GM10248 (cell line): Measurements from ENCODE around the gene MTHFR.
"Not testable (repeated sequence)": the region's sequence is repeated elsewhere in the genome, so short reads cannot be mapped to it uniquely, and the experiment has no call there.

ENCODE experiments used
- CTCF ChIA-PET: fragments of 300-600 bp; sonication (Branson Sonifier 250); formaldehyde crosslinking; extraction: SDS; loops from one replicate; lab custom pipeline; 2021; ENCODE audit warnings: antibody characterized with exemption; lab: Yijun Ruan, JAX
- POLR2A ChIA-PET: fragments of 350-650 bp; sonication (Branson Sonifier 250); formaldehyde crosslinking; extraction: SDS; loops from one replicate; lab custom pipeline; 2020; ENCODE audit warnings: antibody characterized with exemption; lab: Yijun Ruan, JAX
- DNase-seq: peaks from one replicate; pipeline ENCODE4 v3.0.0; 2012; ENCODE audit errors: extremely low spot score
- CTCF ChIP-seq: IDR thresholded peaks from 2 replicates; pipeline ENCODE4 v1.5.1; 2012; ENCODE audit warnings: mild to moderate bottlenecking, low read depth; ENCODE audit errors: extremely low read depth, missing control alignments, control extremely low read depth

MTHFR gene

DNA sequence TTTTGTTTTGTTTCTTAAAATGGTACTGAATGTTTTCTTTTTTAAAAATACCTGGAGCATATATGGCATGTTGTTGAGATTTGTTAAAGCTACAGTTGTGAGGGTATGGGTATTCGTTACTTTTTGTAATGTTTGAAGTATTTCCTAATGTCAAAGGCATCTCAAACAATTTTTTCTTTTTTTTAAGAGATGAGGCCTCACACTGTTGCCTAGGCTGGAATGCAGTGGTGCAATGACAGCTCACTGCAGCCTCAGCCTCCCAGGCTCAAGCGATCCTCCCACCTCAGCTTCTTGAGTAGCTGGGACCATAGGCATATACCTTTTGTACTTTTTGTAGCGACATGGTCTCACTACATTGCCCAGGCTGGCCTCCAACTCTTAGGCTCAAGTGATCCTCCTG lies 16.3 kb upstream of the MTHFR start:
- POLR2A ChIA-PET: no interaction called here
- TF ChIP-seq CTCF: no peak
- no peak for DNase-seq
- CTCF ChIA-PET: no interaction called here

DNA sequence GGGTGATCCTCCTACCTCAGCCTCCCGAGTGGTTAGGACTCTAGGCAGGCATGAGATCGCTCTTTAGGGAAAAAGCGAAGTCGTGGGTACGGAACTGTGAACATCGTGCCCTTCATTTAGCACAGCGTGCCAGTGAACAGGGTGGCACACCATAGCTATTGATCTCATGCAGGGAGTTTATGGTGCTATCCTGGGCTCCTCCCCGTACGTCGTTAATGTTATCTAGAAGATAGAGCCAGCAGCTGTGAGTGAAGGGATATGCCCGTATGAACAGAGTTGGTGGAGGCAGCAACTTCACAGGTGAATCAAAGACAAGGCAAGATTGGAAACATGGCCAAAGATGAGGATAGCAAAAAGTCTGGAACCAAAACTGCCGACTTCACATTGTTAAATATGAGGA lies 11.4 kb upstream of the MTHFR start:
- POLR2A ChIA-PET: no interaction called here
- TF ChIP-seq CTCF: no peak
- CTCF ChIA-PET: no interaction called here
- DNase-seq: no peak

GRCh38 chr1:11813021-11813420 lies 7.3 kb upstream of the MTHFR start:
- CTCF ChIA-PET: no interaction called here
- TF ChIP-seq CTCF: no peak
- DNase-seq: no peak
- POLR2A ChIA-PET: no interaction called here

- no peak for TF ChIP-seq CTCF
- ChIA-PET CTCF (interaction anchor here (1.2 to 1.6 kb wide), 5 partner anchors 13 to 86 kb away, joined by 3 to 9 read pairs (median 4); no protein-coding TSS in a partner anchor), POLR2A (interaction anchor here (0.8 to 1.9 kb wide), 2 partner anchors 9 to 102 kb away, joined by 3 to 27 read pairs; no protein-coding TSS in a partner anchor)
- DNase-seq: no peak
These were observed 1.4 kb upstream of the MTHFR start for GRCh38 chr1:11807133-11807532.

DNA sequence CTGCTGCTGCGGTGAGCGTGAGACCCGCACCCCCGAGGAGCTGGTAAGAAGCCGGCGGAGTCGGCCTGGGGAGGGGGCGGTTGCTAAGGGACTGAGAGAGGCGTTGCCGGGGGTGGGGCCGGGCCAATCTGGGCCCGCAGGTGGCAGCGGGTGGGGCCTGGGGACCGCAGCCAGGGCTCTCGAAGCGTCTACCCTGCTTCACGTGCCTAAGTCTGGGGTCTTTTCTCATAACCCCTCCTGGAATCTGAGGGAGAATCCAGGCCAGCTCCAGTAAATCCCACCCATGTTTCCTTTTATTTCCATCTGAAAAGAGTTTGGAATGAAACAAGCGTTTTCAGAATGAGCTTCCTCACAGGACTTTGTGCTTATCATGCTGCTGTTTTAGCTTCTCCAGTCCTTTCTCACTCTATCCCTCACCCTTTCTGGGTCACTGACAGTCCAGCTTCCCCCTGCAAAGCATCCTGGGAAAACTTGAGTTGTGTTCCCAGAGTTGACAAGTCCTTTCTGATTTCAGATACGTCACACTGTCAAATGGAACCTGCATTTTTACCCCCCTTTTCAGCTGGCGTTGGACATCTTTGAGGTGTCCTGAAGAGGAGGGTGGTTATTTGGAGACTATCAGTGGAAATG lies 658 bp upstream of the MTHFR start:
- no peak for TF ChIP-seq CTCF
- POLR2A ChIA-PET: interaction anchor here (0.6 to 1.9 kb wide), 5 partner anchors 8 to 652 kb away, joined by 3 to 27 read pairs (median 5); no protein-coding TSS in a partner anchor
- DNase-seq: no peak
- CTCF ChIA-PET: interaction anchor here (0.8 to 1.6 kb wide), 8 partner anchors 8 to 142 kb away, joined by 3 to 9 read pairs (median 4); partner anchors contain the start of gene FBXO6

DNA sequence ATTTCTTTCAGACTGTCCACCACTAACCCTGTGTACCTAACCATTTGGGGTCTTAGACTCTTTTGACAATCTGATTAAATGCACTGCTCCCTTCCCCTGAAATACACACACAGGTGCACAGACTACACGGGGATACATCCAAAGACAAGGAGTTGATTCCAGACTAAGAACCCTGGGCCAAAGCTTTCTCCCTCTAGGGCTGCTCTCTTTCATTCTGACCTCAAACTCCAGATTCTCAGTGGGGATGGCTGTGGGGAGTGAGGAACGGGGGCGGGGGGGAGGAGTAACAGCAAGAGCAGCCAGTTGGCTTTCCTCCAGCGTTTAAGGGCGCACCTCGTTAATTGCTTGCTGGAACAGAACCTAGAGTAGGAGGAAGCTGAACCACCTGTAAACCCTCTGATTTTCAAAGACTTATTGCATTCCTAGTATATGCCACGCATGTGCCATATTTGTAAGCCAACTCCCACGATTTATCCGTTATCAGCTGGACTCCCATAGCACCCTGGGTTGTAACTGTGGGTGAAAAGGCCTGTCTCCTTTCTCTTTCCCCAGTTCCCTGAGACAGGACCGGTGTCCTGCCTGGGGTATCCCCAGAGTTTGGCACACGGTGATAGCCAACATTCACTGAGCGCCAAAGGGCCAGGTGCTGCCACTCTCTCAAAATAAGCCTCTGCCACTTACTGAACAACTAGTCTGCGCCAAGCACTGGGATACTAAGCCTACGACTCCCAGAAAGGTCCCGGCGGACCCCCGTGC lies 920 bp downstream of the MTHFR start:
- TF ChIP-seq CTCF: no peak
- POLR2A ChIA-PET: no interaction called here
- CTCF ChIA-PET: no interaction called here
- no peak for DNase-seq

DNA sequence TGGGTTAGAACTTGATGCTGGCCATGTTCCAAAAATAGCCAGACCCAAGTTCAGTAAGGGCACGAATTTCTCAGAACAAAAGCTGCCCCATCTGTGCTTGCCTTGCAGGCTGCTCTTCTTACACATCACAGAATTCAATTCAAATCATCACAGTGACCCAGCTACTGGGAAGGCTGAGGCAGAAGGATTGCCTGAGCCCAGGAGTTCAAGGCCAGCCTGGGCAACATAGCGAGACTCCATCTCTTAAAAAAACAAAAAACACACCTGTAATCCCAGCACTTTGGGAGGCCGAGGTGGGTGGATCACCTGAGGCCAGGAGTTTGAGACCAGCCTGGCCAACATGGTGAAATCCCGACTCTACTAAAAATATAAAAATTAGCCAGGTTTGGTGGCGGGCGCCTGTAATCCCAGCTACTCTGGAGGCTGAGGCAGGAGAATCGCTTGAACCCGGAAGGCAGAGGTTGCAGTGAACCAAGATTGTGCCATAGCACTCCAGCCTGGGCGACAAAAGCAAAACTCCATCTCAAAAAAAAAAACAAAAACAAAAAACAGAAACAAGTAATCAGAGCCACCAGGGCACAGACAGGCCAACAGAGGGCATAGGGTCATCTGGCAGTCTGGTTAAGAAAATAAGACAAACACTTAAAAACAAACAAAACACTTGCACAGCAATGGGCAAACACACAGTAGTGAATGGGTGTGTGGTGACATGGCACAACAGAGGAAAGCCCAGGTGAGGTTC lies 1.7 kb downstream of the MTHFR start:
- ChIA-PET CTCF (interaction anchor here (1.1 to 2.7 kb wide), 3 partner anchors 19 to 766 kb away, joined by 3 to 12 read pairs (median 4); no protein-coding TSS in a partner anchor), POLR2A (interaction anchor here (1.8 kb wide), 1 partner anchor 105 kb away, joined by 11 read pairs; no protein-coding TSS in a partner anchor)
- DNase-seq: not testable (repeated sequence)
